ENCODE measurements around the gene MTMR4. TPM values are rescaled to one million over a fixed set of nuclear protein-coding genes. Genes with fewer than 3 reads are reported as not detected.

Gene MTMR4
- polyA plus RNA-seq, 1 of the 3 experiments (the other 2 are of a cell fraction), result 23.3 TPM

- H3K4me2 ChIP-seq, result no peak overlapping the region
- no peak overlapping the region for H3K27ac ChIP-seq (ENCODE audit: low read depth in 2 of 2, low read length in 1 of 2)
- no peaks in the 10 kb centered on the region for H3K9me2 ChIP-seq
- POLR2A ChIA-PET, result no interaction called here
- H3K36me3 ChIP-seq (replicated peaks in 1 of 2; ENCODE audit: control insufficient read depth in 1 of 2, insufficient read depth in 2 of 2, low read length in 1 of 2), result peaks cover 43 to 69% of the 10 kb centered on the region in 2 experiments
- peaks cover 3% of the 10 kb centered on the region for H3F3A ChIP-seq (replicated peaks; ENCODE audit: insufficient read depth)
- no peak for TF ChIP-seq RCOR1 (IDR thresholded peaks at IDR 0.05; ENCODE audit: low read length)
- H4K20me1 ChIP-seq (ENCODE audit: insufficient read depth), result no peaks in the 10 kb centered on the region; the same call in 1 of the 2 replicates
- H3K9me3 ChIP-seq, result no peaks in the 10 kb centered on the region
- H2AFZ ChIP-seq (ENCODE audit: low read depth), result no peak overlapping the region
- H3K79me2 ChIP-seq (ENCODE audit: insufficient read depth), result peaks cover 19% of the 10 kb centered on the region
- CTCF ChIA-PET, result interaction anchor here (0.7 kb wide), 1 partner anchor 9 kb away, joined by 3 read pairs; no protein-coding TSS in a partner anchor
- DNase-seq, result no peak
- H3K27me3 ChIP-seq (ENCODE audit: insufficient read depth), result no peaks in the 10 kb centered on the region
- H3K9ac ChIP-seq, result no peak overlapping the region
- H3K4me1 ChIP-seq (ENCODE audit: control insufficient read depth in 1 of 2, insufficient read depth in 2 of 2, low read depth in 1 of 2, low read length in 1 of 2), result peaks cover 7 to 19% of the 10 kb centered on the region in 2 experiments; a peak in 1 of 4 replicates
- no peak overlapping the region for H3K4me3 ChIP-seq (ENCODE audit: low read depth in 2 of 2, low read length in 1 of 2)
- 93% methylated on average over 5 of the region's 5 CpGs for WGBS (ENCODE audit: low lambda C conversion rate)
Measured at GRCh38 chr17:58510075-58510474, 4.4 kb downstream of the MTMR4 start.

- 86% methylated on average over 10 of the region's 10 CpGs for WGBS (ENCODE audit: low lambda C conversion rate)
- H3K4me1 ChIP-seq (ENCODE audit: control insufficient read depth in 1 of 2, insufficient read depth in 2 of 2, low read depth in 1 of 2, low read length in 1 of 2), result peaks cover 7 to 11% of the 10 kb centered on the region in 2 experiments; a peak in 1 of 4 replicates
- H3K4me3 ChIP-seq (ENCODE audit: low read depth in 2 of 2, low read length in 1 of 2), result no peak overlapping the region
Measured at GRCh38 chr17:58508341-58509067, 5.9 kb downstream of the MTMR4 start.

DNA sequence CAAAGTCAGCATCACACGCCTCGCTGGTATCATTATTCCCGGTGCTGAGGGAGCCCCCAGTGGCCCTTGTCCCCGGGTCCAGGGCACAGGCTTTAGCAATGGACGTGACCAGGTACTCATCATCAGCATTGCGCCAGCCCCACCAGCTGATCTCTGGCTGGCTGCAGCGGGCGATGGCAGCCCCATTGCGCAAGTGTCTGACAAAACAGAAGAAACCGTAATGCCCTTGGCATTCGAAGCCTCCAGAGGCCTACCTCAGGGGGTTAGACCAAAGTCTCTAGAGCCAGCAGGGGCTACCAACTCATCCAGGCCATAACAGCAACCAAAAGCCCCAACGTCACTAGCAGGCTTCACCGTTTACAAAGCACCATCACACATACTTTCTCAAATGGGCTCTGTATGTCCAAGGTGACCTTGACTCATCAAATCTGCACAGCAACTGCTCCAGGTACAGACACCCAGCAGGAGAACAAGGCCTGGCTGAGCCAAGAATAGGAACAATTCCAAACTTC, 7.3 kb downstream of the MTMR4 start:
- no peak overlapping the region for H3K4me3 ChIP-seq (ENCODE audit: low read depth in 2 of 2, low read length in 1 of 2)
- no peaks in the 10 kb centered on the region for H3K27me3 ChIP-seq (ENCODE audit: insufficient read depth)
- peaks cover under 1% of the 10 kb centered on the region; the same call in 1 of the 2 replicates for H3K79me2 ChIP-seq (ENCODE audit: insufficient read depth)
- no peak for DNase-seq
- no peak overlapping the region for H2AFZ ChIP-seq (ENCODE audit: low read depth)
- 91% methylated on average over 12 of the region's 13 CpGs for WGBS (ENCODE audit: low lambda C conversion rate)
- no peaks in the 10 kb centered on the region for H3K9me3 ChIP-seq
- H3K4me1 ChIP-seq (ENCODE audit: control insufficient read depth in 1 of 2, insufficient read depth in 2 of 2, low read depth in 1 of 2, low read length in 1 of 2), result no peaks in the 10 kb centered on the region; a peak in 1 of 4 replicates
- ChIA-PET POLR2A (interaction anchor here (1.0 to 1.3 kb wide), 2 partner anchors 11 to 125 kb away, joined by 3 to 4 read pairs; no protein-coding TSS in a partner anchor), CTCF (interaction anchor here (1.3 kb wide), 1 partner anchor 12 kb away, joined by 7 read pairs; no protein-coding TSS in a partner anchor)
- no peaks in the 10 kb centered on the region for H4K20me1 ChIP-seq (ENCODE audit: insufficient read depth)
- no peak overlapping the region for H3K27ac ChIP-seq (ENCODE audit: low read depth in 2 of 2, low read length in 1 of 2)
- H3K9ac ChIP-seq, result no peak overlapping the region
- H3K9me2 ChIP-seq, result no peaks in the 10 kb centered on the region
- H3F3A ChIP-seq (replicated peaks; ENCODE audit: insufficient read depth), result peaks cover 4% of the 10 kb centered on the region
- peaks cover 51 to 88% of the 10 kb centered on the region in 2 experiments for H3K36me3 ChIP-seq (replicated peaks in 1 of 2; ENCODE audit: control insufficient read depth in 1 of 2, insufficient read depth in 2 of 2, low read length in 1 of 2)
- no peak overlapping the region for H3K4me2 ChIP-seq
- no peak for TF ChIP-seq JUND (IDR thresholded peaks at IDR 0.05)
- TF ChIP-seq REST (IDR thresholded peaks at IDR 0.05; ENCODE audit: low read depth, low read length), result no peak
- no peak for TF ChIP-seq MAX (IDR thresholded peaks at IDR 0.05; ENCODE audit: low read depth)
- TF ChIP-seq, protein P1, sequence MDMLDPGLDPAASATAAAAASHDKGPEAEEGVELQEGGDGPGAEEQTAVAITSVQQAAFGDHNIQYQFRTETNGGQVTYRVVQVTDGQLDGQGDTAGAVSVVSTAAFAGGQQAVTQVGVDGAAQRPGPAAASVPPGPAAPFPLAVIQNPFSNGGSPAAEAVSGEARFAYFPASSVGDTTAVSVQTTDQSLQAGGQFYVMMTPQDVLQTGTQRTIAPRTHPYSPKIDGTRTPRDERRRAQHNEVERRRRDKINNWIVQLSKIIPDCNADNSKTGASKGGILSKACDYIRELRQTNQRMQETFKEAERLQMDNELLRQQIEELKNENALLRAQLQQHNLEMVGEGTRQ (IDR thresholded peaks at IDR 0.05; ENCODE audit: borderline replicate concordance, low read depth, low read length), result no peak
- no peak for TF ChIP-seq YY1 (IDR thresholded peaks at IDR 0.05; ENCODE audit: low read depth)
- no peak for TF ChIP-seq NRF1 (IDR thresholded peaks at IDR 0.05; ENCODE audit: low read depth, low read length)
- TF ChIP-seq PBX3 (IDR thresholded peaks at IDR 0.05), result no peak
- TF ChIP-seq RXRA (IDR thresholded peaks at IDR 0.05; ENCODE audit: borderline replicate concordance, low read depth), result no peak
- no peak for TF ChIP-seq EP300 (IDR thresholded peaks at IDR 0.05; ENCODE audit: borderline replicate concordance in 1 of 2, low read depth in 1 of 2, low read length in 1 of 2)

More at GRCh38 chr17:58508341-58509067, 5.9 kb downstream of the MTMR4 start:
- H3K79me2 ChIP-seq (ENCODE audit: insufficient read depth), result peaks cover 14% of the 10 kb centered on the region
- H3F3A ChIP-seq (replicated peaks; ENCODE audit: insufficient read depth), result no peaks in the 10 kb centered on the region
- no peak for DNase-seq
- ChIA-PET POLR2A (interaction anchor here (1.3 kb wide), 1 partner anchor 10 kb away, joined by 4 read pairs; no protein-coding TSS in a partner anchor), CTCF (interaction anchor here (1.3 kb wide), 1 partner anchor 10 kb away, joined by 7 read pairs; no protein-coding TSS in a partner anchor)
- no peak for TF ChIP-seq SIN3A (IDR thresholded peaks at IDR 0.05; ENCODE audit: borderline replicate concordance, low read depth, low read length)
- TF ChIP-seq MAX (IDR thresholded peaks at IDR 0.05; ENCODE audit: low read depth), result no peak
- no peak overlapping the region for H3K9ac ChIP-seq
- H3K27me3 ChIP-seq (ENCODE audit: insufficient read depth), result no peaks in the 10 kb centered on the region
- H3K9me2 ChIP-seq, result no peaks in the 10 kb centered on the region
- no peak overlapping the region for H2AFZ ChIP-seq (ENCODE audit: low read depth)
- H4K20me1 ChIP-seq (ENCODE audit: insufficient read depth), result no peaks in the 10 kb centered on the region; the same call in 1 of the 2 replicates
- peaks cover 44 to 84% of the 10 kb centered on the region in 2 experiments for H3K36me3 ChIP-seq (replicated peaks in 1 of 2; ENCODE audit: control insufficient read depth in 1 of 2, insufficient read depth in 2 of 2, low read length in 1 of 2)
- H3K4me2 ChIP-seq, result no peak overlapping the region
- H3K27ac ChIP-seq (ENCODE audit: low read depth in 2 of 2, low read length in 1 of 2), result no peak overlapping the region
- H3K9me3 ChIP-seq, result no peaks in the 10 kb centered on the region
